ENCODE results near the gene SPSB1. TPM values are rescaled to one million over a fixed set of nuclear protein-coding genes. Genes with fewer than 3 reads are reported as not detected.

SPSB1 gene
- total RNA-seq, 4 donors from 2014 or later: 40.0 to 82.1 (median 52.6) TPM

GRCh38 chr1:9320520-9321479 lies 28.1 kb downstream of the SPSB1 start:
- intact Hi-C loops (cut with DNase I; ENCODE audit: low total_unique reads): no loop called here
- H3K27ac ChIP-seq: peak overlapping the region; percentile 70 to 81 (median 76)
- WGBS, 2 donors (ENCODE audit: low coverage in 1 of 2): 69 to 75% methylated on average over 6 to 31 of the region's 31 CpGs

DNA sequence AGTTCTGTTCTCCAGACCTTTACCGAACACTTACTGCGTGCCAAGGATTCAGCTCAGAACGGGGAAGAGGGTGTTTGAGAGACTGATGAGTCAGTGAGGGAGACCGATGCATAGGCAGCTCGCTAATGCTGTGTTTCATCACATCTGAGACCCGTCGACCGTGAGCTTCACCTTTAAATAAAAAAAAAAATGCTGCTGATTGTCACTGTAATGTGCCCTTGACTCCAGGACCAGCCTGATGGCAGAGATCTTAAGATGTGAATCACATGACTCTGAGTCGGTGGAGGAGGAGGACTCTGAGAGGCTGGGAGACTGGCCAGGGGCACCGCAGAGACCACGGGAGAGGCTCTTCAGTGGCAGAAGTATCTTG lies 28.8 kb downstream of the SPSB1 start:
- Histone ChIP-seq H3K4me3 (no peak overlapping the region), H3K27me3 (no peaks in the 10 kb centered on the region), H3K27ac (peak overlapping the region; percentile 70 to 81 (median 76)), H3K9me3 (no peaks in the 10 kb centered on the region), H3K4me1 (peaks cover 39 to 95% (median 77%) of the 10 kb centered on the region in 4 donors), H3K36me3 (no peaks in the 10 kb centered on the region)
- TF ChIP-seq EP300 (IDR thresholded peaks at IDR 0.05; ENCODE audit: low read depth) (no peak), POLR2A (IDR thresholded peaks at IDR 0.05) (no peak), POLR2AphosphoS5 (IDR thresholded peaks at IDR 0.05) (no peak), CTCF (IDR thresholded peaks at IDR 0.05) (no peak)
- DNase-seq: no peak
- intact Hi-C loops (cut with DNase I; ENCODE audit: low total_unique reads): no loop called here
- WGBS, 2 donors (ENCODE audit: low coverage in 1 of 2): 49 to 70% methylated on average over 4 to 11 of the region's 11 CpGs
- in situ Hi-C loops (cut with MboI; ENCODE audit: low pct_ligation_motif_present in 1 of 4, low pct_unique_long_range_greater_than_20kb in 1 of 4, low sequenced_read_pairs in 3 of 4): no loop called here

More at GRCh38 chr1:9320520-9321479, 28.1 kb downstream of the SPSB1 start:
- in situ Hi-C loops (cut with MboI; ENCODE audit: low pct_ligation_motif_present in 1 of 4, low pct_unique_long_range_greater_than_20kb in 1 of 4, low sequenced_read_pairs in 3 of 4): no loop called here
- no peak for TF ChIP-seq POLR2AphosphoS5 (IDR thresholded peaks at IDR 0.05)
- TF ChIP-seq CTCF (IDR thresholded peaks at IDR 0.05): no peak
- no peak for TF ChIP-seq POLR2A (IDR thresholded peaks at IDR 0.05)
- TF ChIP-seq EP300 (IDR thresholded peaks at IDR 0.05; ENCODE audit: low read depth): no peak
- no peaks in the 10 kb centered on the region for H3K36me3 ChIP-seq
- no peak overlapping the region for H3K4me3 ChIP-seq
- H3K27me3 ChIP-seq: no peaks in the 10 kb centered on the region
- no peak for DNase-seq
- H3K9me3 ChIP-seq: no peaks in the 10 kb centered on the region
- peaks cover 33 to 95% (median 73%) of the 10 kb centered on the region in 4 donors for H3K4me1 ChIP-seq

DNA sequence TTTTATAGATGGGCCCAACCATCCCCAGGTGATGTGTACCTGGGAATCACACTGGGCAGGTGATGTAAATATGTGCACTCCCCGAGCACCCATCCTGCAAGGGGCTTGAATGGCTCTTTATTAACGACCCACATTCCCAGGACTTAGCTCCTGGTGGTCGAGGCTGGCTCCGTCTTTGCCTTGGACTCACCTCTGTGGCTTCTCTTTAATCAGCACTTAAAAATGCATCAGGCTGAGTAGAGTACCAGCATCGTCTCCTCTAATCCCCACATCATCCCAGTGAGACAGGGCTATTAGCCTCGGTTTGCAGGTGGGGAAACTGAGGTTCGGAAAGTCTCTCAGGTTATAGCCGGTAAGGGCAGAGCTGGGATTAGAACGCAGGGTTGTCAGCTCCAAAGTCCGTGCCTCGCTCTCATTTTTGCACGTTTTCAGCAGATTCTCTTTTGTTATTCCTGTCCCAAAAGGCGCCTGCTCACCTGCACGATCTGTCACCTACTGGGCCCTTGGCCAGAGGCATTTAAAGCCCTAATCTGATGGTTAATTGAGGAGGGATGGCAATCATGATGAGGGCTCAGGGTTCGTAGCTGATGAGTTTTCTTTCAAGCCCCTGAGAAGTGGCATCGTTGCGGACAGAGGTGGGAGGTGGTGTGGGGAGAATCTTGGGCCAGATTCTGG lies 29.4 kb downstream of the SPSB1 start:
- intact Hi-C loops (cut with DNase I; ENCODE audit: low total_unique reads) (no loop called here), in situ Hi-C loops (cut with MboI; ENCODE audit: low pct_ligation_motif_present in 1 of 4, low pct_unique_long_range_greater_than_20kb in 1 of 4, low sequenced_read_pairs in 3 of 4) (no loop called here)
- H3K27me3 ChIP-seq: no peaks in the 10 kb centered on the region
- TF ChIP-seq CTCF (IDR thresholded peaks at IDR 0.05): no peak
- TF ChIP-seq POLR2A (IDR thresholded peaks at IDR 0.05): no peak
- no peak for TF ChIP-seq POLR2AphosphoS5 (IDR thresholded peaks at IDR 0.05)
- TF ChIP-seq EP300 (IDR thresholded peaks at IDR 0.05; ENCODE audit: low read depth): no peak
- peak overlapping the region; percentile 70 to 81 (median 76) for H3K27ac ChIP-seq
- WGBS, 2 donors (ENCODE audit: low coverage in 1 of 2): 71 to 90% methylated on average over 4 to 17 of the region's 17 CpGs
- peaks cover 44 to 94% (median 81%) of the 10 kb centered on the region in 4 donors for H3K4me1 ChIP-seq
- no peaks in the 10 kb centered on the region for H3K36me3 ChIP-seq
- no peak overlapping the region for H3K4me3 ChIP-seq
- no peaks in the 10 kb centered on the region for H3K9me3 ChIP-seq
- DNase-seq: no peak

DNA sequence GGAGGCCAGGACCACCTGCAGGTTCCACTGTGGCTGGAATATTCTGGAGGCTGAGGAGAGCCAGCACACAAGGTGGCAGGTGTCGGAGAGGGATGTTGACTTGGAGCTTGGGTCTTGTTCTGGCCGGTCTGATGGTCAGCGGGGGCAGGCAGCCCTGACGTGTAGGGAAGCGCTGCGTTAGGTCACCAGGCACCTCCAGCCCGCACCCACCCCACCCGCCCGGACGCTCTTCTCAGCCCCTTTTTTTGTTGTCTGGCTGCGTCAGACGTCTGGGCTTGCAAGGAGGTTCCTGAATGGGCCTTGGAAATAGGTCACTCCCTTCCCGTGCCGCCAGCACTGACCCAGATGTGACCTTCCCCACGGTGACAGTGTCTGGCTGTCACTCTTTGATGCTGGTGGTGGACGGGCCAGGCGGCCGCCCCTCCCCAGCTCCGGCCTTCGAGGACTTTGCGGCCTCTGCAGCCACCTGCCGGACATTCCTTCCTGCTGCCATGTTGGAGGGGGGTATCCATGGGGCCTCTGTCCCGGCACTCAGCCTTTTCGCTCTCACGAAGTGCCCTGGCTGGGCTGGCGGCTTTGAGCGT lies 30.1 kb downstream of the SPSB1 start:
- DNase-seq: no peak
- intact Hi-C loops (cut with DNase I; ENCODE audit: low total_unique reads): no loop called here

More for the DNA sequence above, 30.1 kb downstream of the SPSB1 start:
- Histone ChIP-seq H3K4me1 (peaks cover 44 to 94% (median 84%) of the 10 kb centered on the region in 4 donors), H3K27me3 (no peaks in the 10 kb centered on the region), H3K4me3 (no peak overlapping the region), H3K36me3 (no peaks in the 10 kb centered on the region), H3K27ac (peak overlapping the region; percentile 14 to 81 (median 76)), H3K9me3 (no peaks in the 10 kb centered on the region)
- 87% methylated on average over 27 of the region's 27 CpGs; no CpG with 5 or more reads in 1 of the 2 donors for WGBS, 2 donors (ENCODE audit: low coverage in 1 of 2)
- in situ Hi-C loops (cut with MboI; ENCODE audit: low pct_ligation_motif_present in 1 of 4, low pct_unique_long_range_greater_than_20kb in 1 of 4, low sequenced_read_pairs in 3 of 4): no loop called here
- TF ChIP-seq CTCF (IDR thresholded peaks at IDR 0.05) (no peak), POLR2AphosphoS5 (IDR thresholded peaks at IDR 0.05) (no peak), POLR2A (IDR thresholded peaks at IDR 0.05) (no peak), EP300 (IDR thresholded peaks at IDR 0.05; ENCODE audit: low read depth) (no peak)
